Omental fat pad (tissue), 4 donors: ENCODE measurements around the gene TBATA. TPM values are rescaled to one million over a fixed set of nuclear protein-coding genes. Genes with fewer than 3 reads are reported as not detected.

ENCODE experiments used
- ATAC-seq: fragments of 150-250 bp; one replicate; pipeline ENCODE4 v1.9.1; 2016; ENCODE audit warnings: mild to moderate bottlenecking, moderate library complexity; ENCODE audit not compliant: low FRiP score
- DNase-seq: peaks from one replicate; pipeline ENCODE4 v3.0.0-alpha.2; 2019; ENCODE audit warnings: low spot score
- total RNA-seq, 4 donors: library from RNA; depleted of rRNA; stranded (reverse); fragments of >200 nt; gene quantifications; one replicate each; pipeline ENCODE4 v1.1.0, GENCODE V29; 2016
- TF ChIP-seq, protein P1 (sequence below), 3 donors: fragments of 450-650 bp; IDR thresholded peaks; one replicate each; pipeline ENCODE4 v1.5.1; 2016 to 2017; ENCODE audit warnings: antibody characterized with exemption in 3 of 3, mild to moderate bottlenecking in 3 of 3, moderate library complexity in 2 of 3

TBATA gene, protein sequence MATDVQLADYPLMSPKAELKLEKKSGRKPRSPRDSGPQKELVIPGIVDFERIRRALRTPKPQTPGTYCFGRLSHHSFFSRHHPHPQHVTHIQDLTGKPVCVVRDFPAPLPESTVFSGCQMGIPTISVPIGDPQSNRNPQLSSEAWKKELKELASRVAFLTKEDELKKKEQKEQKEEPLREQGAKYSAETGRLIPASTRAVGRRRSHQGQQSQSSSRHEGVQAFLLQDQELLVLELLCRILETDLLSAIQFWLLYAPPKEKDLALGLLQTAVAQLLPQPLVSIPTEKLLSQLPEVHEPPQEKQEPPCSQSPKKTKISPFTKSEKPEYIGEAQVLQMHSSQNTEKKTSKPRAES
- total RNA-seq: not detected

DNA sequence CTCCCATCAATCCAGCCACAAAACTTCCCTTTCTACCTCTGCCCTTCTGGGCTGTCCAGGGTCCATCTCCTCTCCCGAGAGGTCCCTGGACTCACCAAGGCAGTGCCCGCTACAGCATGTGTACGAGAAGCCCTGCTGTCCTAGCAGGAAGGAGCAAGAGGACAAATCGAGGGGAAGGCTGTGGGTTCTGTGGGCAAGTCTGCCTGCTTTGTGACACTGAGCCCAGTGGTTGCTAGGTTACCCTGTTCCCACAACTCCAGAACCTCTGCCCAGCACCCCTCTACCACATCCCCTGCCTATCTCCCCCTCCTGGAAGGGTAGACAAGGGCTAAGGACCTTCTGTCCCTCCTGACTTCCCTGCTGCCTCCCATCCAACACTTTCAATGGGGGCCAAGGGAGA lies at the start of gene TBATA:
Gene TBATA (minus strand): TSS at position 188 of the 400 bp plus-strand sequence. CDS start 1,998 bp downstream, outside the sequence.
- TF ChIP-seq, protein P1, sequence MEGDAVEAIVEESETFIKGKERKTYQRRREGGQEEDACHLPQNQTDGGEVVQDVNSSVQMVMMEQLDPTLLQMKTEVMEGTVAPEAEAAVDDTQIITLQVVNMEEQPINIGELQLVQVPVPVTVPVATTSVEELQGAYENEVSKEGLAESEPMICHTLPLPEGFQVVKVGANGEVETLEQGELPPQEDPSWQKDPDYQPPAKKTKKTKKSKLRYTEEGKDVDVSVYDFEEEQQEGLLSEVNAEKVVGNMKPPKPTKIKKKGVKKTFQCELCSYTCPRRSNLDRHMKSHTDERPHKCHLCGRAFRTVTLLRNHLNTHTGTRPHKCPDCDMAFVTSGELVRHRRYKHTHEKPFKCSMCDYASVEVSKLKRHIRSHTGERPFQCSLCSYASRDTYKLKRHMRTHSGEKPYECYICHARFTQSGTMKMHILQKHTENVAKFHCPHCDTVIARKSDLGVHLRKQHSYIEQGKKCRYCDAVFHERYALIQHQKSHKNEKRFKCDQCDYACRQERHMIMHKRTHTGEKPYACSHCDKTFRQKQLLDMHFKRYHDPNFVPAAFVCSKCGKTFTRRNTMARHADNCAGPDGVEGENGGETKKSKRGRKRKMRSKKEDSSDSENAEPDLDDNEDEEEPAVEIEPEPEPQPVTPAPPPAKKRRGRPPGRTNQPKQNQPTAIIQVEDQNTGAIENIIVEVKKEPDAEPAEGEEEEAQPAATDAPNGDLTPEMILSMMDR (IDR thresholded peaks at IDR 0.05): no peak
- DNase-seq (no peak), ATAC-seq (no peak)

DNA sequence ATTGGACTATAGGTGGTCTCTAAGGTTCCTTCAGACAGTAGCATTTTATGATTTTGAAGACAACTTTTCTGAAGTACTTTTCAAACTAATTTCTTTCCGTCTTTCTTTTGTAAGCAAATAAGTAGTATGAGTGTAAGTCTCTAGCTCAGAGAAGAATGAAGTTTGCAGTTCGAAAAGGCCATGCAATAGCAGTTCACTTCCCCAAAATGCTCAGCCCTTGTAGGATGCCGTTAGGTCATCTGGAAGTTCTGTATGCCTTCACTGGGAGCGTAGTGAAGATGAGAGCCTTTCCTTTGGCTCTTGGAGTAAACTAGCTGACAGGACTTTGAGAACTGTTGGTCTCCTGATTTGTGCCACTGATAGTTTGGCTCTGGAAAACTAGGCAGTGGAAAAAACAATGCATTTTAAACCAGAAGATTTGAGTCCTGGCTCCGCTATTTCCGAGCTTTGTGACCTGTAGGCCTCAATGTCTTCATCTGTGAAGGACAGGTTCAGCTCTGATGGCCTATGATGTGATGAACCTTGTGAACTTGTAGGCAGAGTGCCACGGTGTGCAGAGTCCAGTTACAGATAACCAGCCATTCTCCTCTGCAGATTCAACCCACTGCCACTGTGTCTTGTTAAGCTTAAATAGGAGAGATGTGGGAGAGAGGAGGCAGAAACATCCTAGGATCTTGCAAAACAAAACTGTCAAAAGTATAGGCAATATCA lies 49.4 kb upstream of the TBATA start:
- TF ChIP-seq, protein P1 (IDR thresholded peaks at IDR 0.05): no peak
- ATAC-seq (no peak), DNase-seq (no peak)

DNA sequence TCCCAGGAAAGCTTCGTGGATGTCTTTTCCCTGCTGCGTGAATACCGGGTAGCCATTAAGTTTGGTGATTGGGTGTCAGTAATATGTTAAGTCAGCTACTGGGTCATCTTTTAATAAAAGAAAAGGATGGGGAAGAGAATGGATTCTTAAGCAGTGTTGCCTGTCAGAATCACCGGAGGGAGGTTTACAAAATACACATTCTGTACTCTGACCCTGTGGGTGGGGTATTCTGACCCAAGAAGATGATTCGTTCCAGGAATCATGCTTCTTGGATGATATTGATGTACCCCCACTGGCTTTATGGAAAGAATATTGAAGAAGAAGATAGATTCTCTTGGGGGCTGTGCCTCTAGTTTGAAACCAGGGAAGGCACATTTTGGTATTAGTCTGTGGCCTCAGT lies 48.8 kb upstream of the TBATA start:
- no peak for DNase-seq
- TF ChIP-seq, protein P1 (IDR thresholded peaks at IDR 0.05): no peak
- ATAC-seq: no peak

DNA sequence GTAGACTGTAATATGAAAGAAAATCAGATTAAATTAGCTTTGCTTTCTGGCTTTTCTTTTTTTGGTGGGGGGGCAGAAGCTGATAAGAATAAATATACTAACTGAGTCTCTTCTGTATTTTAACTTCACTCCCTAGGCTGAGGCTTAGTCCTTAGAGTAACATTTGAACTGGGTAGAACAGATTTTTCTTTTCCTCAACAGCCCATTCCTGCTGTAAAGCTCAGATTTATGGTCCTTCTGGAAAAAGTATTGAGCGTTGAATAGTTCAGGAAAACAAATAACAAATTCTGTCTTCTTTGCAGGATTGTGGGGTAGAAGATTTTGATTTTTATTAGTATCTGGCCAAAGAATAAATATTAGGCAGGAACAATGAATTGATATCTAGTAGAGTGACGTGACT lies 48.4 kb upstream of the TBATA start:
- no peak for DNase-seq
- TF ChIP-seq, protein P1 (IDR thresholded peaks at IDR 0.05): no peak
- no peak for ATAC-seq

DNA sequence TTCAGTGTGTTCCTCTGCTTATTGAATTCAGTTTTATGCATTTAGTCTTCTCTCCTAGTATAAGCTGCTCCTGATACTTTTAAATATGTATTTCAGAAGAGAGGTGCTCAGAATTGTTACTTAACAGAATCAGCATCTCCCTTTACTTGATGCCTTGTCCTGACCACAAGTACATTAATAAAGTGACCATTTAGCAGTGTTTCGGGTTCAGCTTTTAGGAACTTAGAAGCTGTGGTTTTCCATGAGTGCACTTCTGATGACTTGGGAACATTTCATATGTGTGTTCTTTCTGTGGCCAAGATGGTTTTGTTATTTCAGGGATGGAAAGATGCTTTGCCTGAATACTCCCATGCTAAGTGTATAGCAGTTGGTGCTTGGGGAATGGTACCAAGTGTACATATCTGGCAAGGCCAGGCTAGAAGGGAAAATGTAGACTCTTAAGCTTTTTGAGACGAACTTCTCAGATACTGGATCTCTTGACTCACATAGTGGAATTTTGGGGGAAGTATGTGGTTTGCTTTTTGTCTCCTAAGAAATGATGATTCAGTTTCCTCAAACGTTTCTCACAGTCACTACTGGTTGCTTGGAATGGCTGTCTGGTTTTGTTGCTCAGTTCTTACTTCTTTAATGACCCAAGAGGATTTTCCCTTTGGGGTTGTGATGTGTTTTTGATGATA lies 47.8 kb upstream of the TBATA start:
- TF ChIP-seq, protein P1 (IDR thresholded peaks at IDR 0.05): no peak
- DNase-seq: no peak
- peak; percentile 60 for ATAC-seq

DNA sequence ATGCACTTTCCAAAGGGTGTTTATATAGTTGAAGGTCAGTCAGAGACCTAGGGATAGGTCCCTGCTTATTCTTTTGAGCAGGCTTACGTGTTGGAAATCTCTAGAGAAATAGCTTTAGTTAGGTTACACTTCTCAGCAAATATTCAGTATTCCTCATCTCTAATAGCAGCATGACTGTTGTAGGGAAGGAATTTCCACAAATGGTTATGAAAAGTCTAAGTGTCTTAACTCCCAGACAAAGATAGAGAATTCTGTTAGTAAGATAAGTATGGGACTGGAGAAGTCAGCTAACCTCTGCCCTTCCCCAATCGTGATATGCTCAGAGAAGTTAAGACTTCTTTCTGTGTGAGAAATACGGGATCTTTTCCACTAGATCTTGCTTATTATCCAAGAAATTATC lies 47.0 kb upstream of the TBATA start:
- ATAC-seq (no peak), DNase-seq (no peak)
- TF ChIP-seq, protein P1 (IDR thresholded peaks at IDR 0.05): no peak
